ENCODE results near the gene GALNT6.
A peak's percentile ranks its signal among the peaks of the same experiment; 100 is the strongest.
"Not testable (repeated sequence)": the region's sequence is repeated elsewhere in the genome, so short reads cannot be mapped to it uniquely, and the experiment has no call there.

GALNT6 gene

GRCh38 chr12:51349026-51349425 lies 42.2 kb downstream of the GALNT6 start:
- no peak for DNase-seq

DNA sequence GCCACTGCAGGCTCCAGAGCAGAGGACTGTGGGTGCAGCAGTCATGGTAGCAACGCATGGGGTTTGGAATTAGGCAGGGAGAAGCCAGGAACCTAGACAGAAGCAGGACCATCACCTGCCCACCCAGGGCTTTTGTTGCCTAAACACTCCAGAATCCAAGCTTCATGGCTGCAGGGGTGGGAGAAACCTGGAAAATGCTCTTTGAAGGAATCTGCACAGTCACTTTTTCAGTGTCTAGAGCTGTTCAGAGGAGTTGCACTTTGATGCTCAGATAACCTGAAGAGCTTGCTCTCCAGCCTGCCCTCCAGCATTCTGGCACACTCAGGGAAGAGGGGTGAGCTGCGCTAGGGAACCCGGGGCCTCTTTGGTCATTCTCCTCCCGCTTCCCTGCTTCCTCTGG lies 43.1 kb downstream of the GALNT6 start:
- DNase-seq, result no peak

DNA sequence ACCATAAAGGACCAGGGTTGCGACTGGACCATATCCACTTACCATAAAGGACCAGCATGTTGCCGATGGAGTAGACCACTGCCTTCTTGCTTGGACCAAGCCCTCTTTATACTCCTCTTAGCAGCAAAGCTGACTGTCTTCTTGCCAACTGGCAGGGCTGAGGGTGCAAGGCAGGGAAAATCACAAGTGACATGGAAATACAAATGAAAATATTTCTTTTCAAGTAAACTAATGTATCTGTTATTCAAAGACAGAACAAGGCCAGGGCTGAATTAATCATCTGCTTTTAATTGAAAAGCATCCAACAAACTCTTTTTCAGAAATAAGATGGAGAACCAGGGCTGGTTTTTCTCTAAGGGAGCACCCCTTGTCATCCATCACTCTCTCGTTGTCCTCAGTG lies 44.6 kb downstream of the GALNT6 start, which contains the start of gene CELA1:
TSS of gene CELA1 (minus strand) at position 99 of the 400 bp plus-strand sequence. CDS start at position 58, 41 bp downstream.
- DNase-seq, result no peak

DNA sequence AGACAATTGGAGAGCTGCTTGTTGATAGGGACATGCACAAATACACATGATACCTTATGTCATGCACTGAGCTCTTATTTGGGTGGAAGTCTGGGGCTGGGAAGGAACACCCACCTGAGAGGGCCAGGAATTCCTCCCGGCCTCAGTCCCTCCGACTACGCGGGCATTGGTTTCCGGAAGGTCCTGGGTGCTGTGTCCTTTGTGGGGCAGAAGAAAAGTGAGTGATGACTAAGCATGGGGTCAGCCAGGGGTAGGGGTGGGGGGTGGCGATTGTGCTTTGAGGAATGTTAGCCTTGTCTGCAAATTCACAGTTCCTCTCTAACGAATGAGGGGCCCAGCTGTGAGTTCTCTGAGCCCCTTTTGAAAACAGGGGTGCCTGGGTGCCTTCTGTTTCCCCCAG lies 45.5 kb downstream of the GALNT6 start:
- DNase-seq, result no peak

DNA sequence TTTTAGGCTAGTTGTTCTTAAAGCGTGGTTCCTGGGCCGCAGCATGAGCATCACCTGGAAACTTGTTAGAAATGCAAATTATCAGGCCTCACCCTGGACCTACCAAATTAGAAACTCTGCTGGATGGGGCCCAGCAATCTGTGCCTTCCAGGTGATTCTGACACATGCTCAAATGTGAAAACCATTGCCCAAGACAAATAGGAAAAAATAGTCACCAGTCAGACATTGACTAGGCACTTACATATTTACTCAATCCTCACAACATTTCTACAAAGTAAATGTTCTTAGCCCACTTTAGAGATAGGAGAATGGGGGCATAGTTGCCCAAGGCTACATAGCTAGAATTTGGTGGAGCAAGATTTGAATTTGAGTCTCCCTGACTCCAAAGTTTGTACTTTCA lies 48.0 kb downstream of the GALNT6 start:
- DNase-seq, result no peak

- DNase-seq, result no peak
Measured at GRCh38 chr12:51342416-51342815, 48.8 kb downstream of the GALNT6 start.

GRCh38 chr12:51341251-51342007 lies 49.8 kb downstream of the GALNT6 start:
- peak; percentile 77 for DNase-seq

- no peak for DNase-seq
Measured at GRCh38 chr12:51339750-51340149, 51.5 kb downstream of the GALNT6 start.

- not testable (repeated sequence) for DNase-seq
Measured at GRCh38 chr12:51337336-51337735, 53.9 kb downstream of the GALNT6 start.

GRCh38 chr12:51335931-51336330 lies 55.3 kb downstream of the GALNT6 start:
- no peak for DNase-seq

DNA sequence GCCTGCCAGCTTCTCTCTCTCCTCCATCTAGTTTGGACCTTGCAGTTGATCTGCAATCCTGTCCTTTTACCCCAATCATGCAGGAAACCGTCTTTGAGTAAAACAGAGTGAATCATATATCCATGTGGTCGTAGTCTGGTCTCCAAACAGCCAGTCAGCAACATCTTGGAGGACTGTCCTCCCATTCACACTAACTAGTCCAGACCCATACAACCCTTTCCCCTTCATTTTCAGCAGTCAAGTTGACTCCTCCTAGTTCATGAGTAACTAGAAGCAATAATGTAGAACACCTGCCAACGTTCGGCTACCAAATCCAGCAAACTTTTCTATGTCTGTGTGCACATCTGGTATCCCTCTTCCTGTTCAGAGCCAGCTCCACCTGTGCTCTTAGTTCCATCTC lies 56.4 kb downstream of the GALNT6 start:
- no peak for DNase-seq

- no peak for DNase-seq
Measured at GRCh38 chr12:51333536-51333935, 57.7 kb downstream of the GALNT6 start.

DNA sequence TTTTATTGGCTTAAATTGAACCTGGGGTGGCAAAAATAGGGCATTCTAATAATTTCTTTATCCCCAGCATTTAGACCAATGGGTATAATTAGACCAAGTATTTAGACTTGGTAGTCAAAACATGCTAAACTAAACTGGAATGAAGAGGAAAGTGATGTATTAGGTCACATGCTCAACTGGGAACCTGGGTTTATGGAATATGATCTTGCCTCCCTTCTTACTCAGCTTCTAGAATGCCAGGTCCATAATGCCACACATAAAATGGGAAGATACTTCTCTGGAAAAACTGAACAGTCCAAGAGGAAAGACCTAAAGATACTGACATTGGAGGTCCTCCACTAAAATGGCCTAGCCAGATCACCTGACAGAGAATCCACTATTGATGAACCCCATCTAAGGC lies 61.0 kb downstream of the GALNT6 start:
- DNase-seq, result no peak

DNA sequence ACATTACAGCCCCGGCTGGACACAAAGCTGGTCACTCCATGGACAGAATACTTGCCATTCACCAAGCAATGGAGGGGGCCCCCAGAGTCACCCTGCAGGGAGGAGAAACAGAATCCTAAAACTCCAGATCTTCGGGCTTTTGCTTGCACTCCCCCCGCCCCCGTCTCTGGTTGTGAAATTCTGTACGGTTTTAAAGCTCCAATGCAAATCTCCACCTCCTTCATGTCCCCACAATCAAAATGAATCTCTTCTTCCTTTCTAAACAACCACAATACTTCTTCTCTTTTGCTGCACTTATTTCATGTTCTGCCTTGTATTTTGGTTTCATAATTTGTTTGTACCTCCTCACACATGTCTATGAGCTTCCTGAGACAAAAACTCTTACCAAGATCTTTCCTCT lies 61.5 kb downstream of the GALNT6 start:
- DNase-seq, result no peak

GRCh38 chr12:51328587-51328986 lies 62.6 kb downstream of the GALNT6 start:
- no peak for DNase-seq

GRCh38 chr12:51326698-51327439 lies 64.3 kb downstream of the GALNT6 start:
- DNase-seq, result no peak

GRCh38 chr12:51324953-51325352 lies 66.3 kb downstream of the GALNT6 start:
- DNase-seq, result no peak

DNA sequence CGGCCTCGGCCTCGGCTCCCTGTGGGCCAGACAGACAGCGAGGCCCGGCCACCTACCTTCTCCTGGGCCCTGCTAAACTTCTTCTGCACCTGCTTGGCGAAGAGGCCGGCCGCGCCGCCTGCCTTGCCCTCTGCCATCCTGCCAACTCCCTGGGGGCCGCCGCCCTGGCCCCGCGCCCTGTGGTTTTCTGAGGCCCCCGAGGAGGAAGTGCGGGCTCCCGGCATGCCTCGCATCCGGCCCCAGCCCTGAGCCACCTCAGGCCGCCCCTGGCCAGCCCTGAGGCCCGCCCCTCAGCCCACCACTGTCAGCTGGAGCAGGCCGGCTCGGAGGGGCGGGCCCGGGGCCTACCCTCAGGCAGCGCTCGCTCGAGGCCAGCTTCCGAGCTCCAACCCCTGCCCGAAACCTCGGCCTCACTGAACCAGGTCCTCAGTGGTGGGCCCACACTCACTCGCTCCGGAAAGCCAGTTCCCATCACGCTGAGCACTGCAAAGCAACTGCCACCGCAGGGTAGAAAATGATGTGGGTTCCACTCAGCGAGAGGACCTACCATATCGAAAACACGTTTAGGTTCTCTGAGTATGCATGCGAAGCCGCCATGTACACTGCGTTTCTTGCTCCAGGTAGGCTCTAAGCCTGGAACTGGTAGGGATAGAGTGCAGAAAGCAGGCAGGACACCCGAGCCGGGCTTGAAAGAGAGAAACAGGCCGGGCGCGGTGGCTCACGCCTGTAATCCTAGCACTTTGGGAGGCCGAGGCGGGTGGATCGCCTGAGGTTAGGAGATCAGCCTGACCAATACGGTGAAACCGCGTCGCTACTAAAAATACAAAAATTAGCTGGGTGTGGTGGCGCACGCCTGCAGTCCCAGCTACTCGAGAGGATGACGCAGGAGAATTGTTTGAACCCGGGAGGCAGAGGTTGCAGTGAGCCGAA lies 67.0 kb downstream of the GALNT6 start, which contains the start of gene BIN2:
TSS of gene BIN2 (minus strand) at position 209 of the 930 bp plus-strand sequence. CDS start at position 137, 72 bp downstream.
- DNase-seq, result peak; percentile 70

DNA sequence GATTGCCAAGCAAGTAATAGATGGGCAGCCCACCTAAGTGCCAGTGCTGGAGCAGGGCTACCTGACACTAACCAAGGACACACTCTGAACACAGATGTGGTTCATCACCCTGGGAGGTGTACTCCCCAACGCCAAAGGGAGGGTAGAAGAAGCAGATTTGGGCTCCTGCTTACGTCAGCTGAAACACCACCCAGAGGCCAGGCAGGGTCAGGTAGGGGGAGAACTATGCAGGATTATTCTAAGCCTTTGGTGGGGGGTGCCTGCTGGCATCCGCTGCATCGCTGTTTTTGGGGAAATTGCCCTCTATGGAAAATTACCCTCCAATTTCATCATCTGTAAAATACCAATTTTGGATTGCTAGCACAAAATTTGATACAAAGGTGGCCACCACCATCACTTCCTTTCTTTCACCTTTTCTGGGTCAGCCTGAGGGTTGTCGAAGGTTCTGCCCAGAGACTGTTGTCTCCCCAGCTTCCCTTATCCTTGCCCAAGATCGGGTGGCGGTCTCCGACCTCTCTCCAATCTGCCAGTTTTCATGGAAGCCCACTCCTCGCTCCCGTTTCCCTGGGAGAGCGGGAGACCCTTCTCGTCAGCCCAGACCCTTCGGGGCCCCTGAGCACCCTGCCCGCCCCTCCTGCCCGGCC lies 67.8 kb downstream of the GALNT6 start:
- peak; percentile 57 for DNase-seq

DNA sequence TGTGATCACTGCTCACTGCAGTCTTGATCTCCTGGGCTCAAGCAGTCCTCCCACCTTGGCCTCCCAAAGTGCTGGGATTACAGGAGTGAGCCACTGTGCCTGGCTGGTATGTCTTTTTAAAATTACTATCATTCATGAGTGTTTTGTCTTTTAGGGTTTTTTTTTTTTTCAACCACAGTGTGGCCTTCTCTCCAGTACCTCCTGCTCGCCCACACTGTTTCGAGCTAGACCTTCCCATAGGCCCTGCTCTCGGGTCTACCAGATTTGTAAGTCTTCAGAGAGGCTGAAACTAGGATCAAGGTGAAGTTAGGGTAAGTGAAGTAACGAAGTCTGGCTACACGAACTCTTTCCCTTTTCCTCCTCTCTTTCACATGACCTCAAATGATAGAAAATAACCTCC lies 68.8 kb downstream of the GALNT6 start:
- peak; percentile 50 for DNase-seq

GRCh38 chr12:51321882-51322281 lies 69.3 kb downstream of the GALNT6 start:
- no peak for DNase-seq

- no peak for DNase-seq
Measured at GRCh38 chr12:51320695-51321320, 70.4 kb downstream of the GALNT6 start.

All from stimulated activated CD4-positive, alpha-beta T cell treated with anti-CD3 and anti-CD28 coated beads, Interleukin-4, amount 100 ng/mL, for 24 hours (primary cell).